A549 (cell line): ENCODE data around the gene VWA5B2.

Experiments
- CBX8 ChIP-seq: fragments of 200-600 bp; sonication (generic); IDR thresholded peaks from 2 replicates; pipeline ENCODE4 v1.6.1; 2016
- EP300 ChIP-seq, 2 experiments: fragments of >200 bp; sonication (Bioruptor Twin); formaldehyde crosslinking; IDR thresholded peaks; 2 replicates in 1 of 2; 3 replicates in 1 of 2; pipeline ENCODE4 v1.6.1; 2016 to 2017
- MAFK ChIP-seq: fragments of 450-650 bp; IDR thresholded peaks from 2 replicates; pipeline ENCODE4 v1.6.1; 2014; ENCODE audit not compliant: partially characterized antibody
- MYC ChIP-seq: IDR thresholded peaks from 2 replicates; pipeline ENCODE4 v1.6.1; 2012; ENCODE audit warnings: mild to moderate bottlenecking, inconsistent platforms, low read length, improper control_type of control experiment, borderline replicate concordance
- PHF8 ChIP-seq: fragments of 200-600 bp; sonication (generic); IDR thresholded peaks from 2 replicates; pipeline ENCODE4 v1.6.1; 2016; ENCODE audit warnings: low read depth, mild to moderate bottlenecking, antibody characterized with exemption, moderate library complexity, borderline replicate concordance
- POLR2A ChIP-seq: IDR thresholded peaks from 2 replicates; pipeline ENCODE4 v1.6.1; 2012; ENCODE audit warnings: mild to moderate bottlenecking, low read length
- RAD21 ChIP-seq, 2 experiments: fragments of >200 bp in 1 of 2; sonication (Bioruptor Twin) in 1 of 2; formaldehyde crosslinking in 1 of 2; IDR thresholded peaks in 1 of 2; conservative IDR thresholded peaks in 1 of 2; 2 replicates in 1 of 2; 3 replicates in 1 of 2; pipeline ENCODE4 v1.6.1; 2012 to 2018; ENCODE audit warnings: inconsistent platforms in 1 of 2
- RFX5 ChIP-seq: fragments of 450-650 bp; IDR thresholded peaks from 2 replicates; pipeline ENCODE4 v1.7.1; 2014; ENCODE audit warnings: antibody characterized with exemption, mild to moderate bottlenecking, moderate library complexity
- SMC3 ChIP-seq: fragments of >200 bp; sonication (Bioruptor Twin); formaldehyde crosslinking; IDR thresholded peaks from 3 replicates; pipeline ENCODE4 v1.6.1; 2018; ENCODE audit warnings: inconsistent platforms
- ZFP36 ChIP-seq: fragments of 450-650 bp; IDR thresholded peaks from 2 replicates; pipeline ENCODE4 v1.6.1; 2014; ENCODE audit warnings: borderline replicate concordance; ENCODE audit not compliant: partially characterized antibody
- TF ChIP-seq, protein P1 (sequence below): fragments of >200 bp; sonication (Bioruptor Twin); formaldehyde crosslinking; IDR thresholded peaks from 3 replicates; pipeline ENCODE4 v1.5.1; 2016
- TF ChIP-seq, protein P2 (sequence below): fragments of 150-350 bp; IDR thresholded peaks from 2 replicates; pipeline ENCODE4 v1.6.1; 2014; ENCODE audit warnings: low read depth, mild to moderate bottlenecking, low read length
- TF ChIP-seq, protein P3 (sequence below): fragments of 250-450 bp; sonication (Bioruptor Pico); IDR thresholded peaks from 2 replicates; pipeline ENCODE4 v1.5.0; 2021; ENCODE audit warnings: mild to moderate bottlenecking, moderate library complexity, borderline replicate concordance
- TF ChIP-seq, protein P4 (sequence below): IDR thresholded peaks from 2 replicates; pipeline ENCODE4 v1.6.1; 2012

DNA sequence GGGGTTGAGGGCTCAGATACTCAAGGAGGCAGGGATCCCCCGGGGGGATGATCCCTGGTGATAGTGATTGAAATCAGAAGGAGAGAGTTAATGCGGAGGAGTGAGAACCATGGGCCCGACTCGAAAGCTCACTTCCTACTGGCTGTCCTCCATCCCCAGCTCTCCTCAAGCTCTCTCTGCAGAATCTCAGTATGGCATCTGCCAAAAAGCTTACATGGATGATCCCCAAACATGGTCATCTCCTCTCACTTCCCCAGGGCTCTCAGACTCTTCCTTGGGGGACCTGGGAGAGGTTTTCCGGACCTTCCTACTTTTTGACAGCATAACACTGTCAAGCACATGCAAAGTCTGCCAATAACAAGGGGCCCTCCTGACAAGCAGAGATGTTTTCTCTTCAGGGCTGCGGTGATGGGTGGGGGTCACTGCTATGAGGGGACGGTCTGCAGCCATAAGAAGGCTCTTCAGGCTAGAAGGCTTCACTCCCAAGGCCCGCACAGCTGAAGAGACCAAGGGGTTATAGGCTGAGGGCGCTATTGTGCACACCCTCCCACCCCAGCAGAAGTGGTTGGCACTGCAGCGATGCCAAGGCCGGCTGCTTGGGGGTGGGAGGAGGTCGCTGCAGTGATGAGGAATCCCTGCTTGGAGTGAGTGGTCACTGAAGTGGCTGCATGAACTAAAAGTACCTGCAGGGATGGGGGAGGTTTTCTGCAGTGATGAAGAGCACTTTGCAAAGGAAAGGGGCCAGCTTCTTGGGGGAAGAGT is 828 bp upstream of the VWA5B2 start:
- TF ChIP-seq, protein P1, sequence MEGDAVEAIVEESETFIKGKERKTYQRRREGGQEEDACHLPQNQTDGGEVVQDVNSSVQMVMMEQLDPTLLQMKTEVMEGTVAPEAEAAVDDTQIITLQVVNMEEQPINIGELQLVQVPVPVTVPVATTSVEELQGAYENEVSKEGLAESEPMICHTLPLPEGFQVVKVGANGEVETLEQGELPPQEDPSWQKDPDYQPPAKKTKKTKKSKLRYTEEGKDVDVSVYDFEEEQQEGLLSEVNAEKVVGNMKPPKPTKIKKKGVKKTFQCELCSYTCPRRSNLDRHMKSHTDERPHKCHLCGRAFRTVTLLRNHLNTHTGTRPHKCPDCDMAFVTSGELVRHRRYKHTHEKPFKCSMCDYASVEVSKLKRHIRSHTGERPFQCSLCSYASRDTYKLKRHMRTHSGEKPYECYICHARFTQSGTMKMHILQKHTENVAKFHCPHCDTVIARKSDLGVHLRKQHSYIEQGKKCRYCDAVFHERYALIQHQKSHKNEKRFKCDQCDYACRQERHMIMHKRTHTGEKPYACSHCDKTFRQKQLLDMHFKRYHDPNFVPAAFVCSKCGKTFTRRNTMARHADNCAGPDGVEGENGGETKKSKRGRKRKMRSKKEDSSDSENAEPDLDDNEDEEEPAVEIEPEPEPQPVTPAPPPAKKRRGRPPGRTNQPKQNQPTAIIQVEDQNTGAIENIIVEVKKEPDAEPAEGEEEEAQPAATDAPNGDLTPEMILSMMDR, result no peak
- TF ChIP-seq, protein P2, sequence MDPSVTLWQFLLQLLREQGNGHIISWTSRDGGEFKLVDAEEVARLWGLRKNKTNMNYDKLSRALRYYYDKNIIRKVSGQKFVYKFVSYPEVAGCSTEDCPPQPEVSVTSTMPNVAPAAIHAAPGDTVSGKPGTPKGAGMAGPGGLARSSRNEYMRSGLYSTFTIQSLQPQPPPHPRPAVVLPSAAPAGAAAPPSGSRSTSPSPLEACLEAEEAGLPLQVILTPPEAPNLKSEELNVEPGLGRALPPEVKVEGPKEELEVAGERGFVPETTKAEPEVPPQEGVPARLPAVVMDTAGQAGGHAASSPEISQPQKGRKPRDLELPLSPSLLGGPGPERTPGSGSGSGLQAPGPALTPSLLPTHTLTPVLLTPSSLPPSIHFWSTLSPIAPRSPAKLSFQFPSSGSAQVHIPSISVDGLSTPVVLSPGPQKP, result no peak
- no peak for TF ChIP-seq RFX5
- TF ChIP-seq MAFK, result no peak
- no peak for TF ChIP-seq CBX8
- TF ChIP-seq EP300 (IDR thresholded peaks at IDR 0.05), result no peak
- no peak for TF ChIP-seq MYC
- no peak for TF ChIP-seq SMC3
- TF ChIP-seq POLR2A, result no peak
- TF ChIP-seq PHF8, result no peak
- TF ChIP-seq RAD21 (conservative IDR thresholded peaks at IDR 0.05 in 1 of 2, IDR thresholded peaks at IDR 0.05 in 1 of 2), result no peak
- TF ChIP-seq, protein P3, sequence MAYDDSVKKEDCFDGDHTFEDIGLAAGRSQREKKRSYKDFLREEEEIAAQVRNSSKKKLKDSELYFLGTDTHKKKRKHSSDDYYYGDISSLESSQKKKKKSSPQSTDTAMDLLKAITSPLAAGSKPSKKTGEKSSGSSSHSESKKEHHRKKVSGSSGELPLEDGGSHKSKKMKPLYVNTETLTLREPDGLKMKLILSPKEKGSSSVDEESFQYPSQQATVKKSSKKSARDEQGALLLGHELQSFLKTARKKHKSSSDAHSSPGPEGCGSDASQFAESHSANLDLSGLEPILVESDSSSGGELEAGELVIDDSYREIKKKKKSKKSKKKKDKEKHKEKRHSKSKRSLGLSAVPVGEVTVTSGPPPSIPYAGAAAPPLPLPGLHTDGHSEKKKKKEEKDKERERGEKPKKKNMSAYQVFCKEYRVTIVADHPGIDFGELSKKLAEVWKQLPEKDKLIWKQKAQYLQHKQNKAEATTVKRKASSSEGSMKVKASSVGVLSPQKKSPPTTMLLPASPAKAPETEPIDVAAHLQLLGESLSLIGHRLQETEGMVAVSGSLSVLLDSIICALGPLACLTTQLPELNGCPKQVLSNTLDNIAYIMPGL (CRISPR knock-in tag), result no peak
- no peak for TF ChIP-seq ZFP36
- TF ChIP-seq, protein P4, sequence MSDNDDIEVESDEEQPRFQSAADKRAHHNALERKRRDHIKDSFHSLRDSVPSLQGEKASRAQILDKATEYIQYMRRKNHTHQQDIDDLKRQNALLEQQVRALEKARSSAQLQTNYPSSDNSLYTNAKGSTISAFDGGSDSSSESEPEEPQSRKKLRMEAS, result no peak
